Measurements from ENCODE around the gene SLC39A11.
A peak's percentile ranks its signal among the peaks of the same experiment; 100 is the strongest.

Gene SLC39A11

GRCh38 chr17:72661945-72662826, 430.3 kb downstream of the SLC39A11 start:
- no peak overlapping the region for H3K4me3 ChIP-seq (ENCODE audit: low read depth, low read length)
- H3K9ac ChIP-seq (ENCODE audit: low read depth, low read length) = no peak overlapping the region
- no peaks in the 10 kb centered on the region for H3K9me3 ChIP-seq (ENCODE audit: control insufficient read depth, insufficient read depth, low read length)

GRCh38 chr17:72661116-72661944, 431.2 kb downstream of the SLC39A11 start:
- H3K4me1 ChIP-seq (ENCODE audit: control insufficient read depth, insufficient read depth, low read length) = peaks cover 18% of the 10 kb centered on the region
- H3K9ac ChIP-seq (ENCODE audit: low read depth, low read length) = peak overlapping the region; percentile 20; the same call in 1 of the 2 replicates
- no peak overlapping the region for H3K4me3 ChIP-seq (ENCODE audit: low read depth, low read length)
- H3K27me3 ChIP-seq (ENCODE audit: control insufficient read depth, insufficient read depth, low read length) = no peaks in the 10 kb centered on the region
- H3K9me3 ChIP-seq (ENCODE audit: control insufficient read depth, insufficient read depth, low read length) = no peaks in the 10 kb centered on the region
- peak overlapping the region; percentile 69 for H3K27ac ChIP-seq (ENCODE audit: low read depth, low read length)
- no peaks in the 10 kb centered on the region for H3K36me3 ChIP-seq (ENCODE audit: control insufficient read depth, insufficient read depth, low read length)

More at GRCh38 chr17:72661945-72662826, 430.3 kb downstream of the SLC39A11 start:
- no peaks in the 10 kb centered on the region for H3K27me3 ChIP-seq (ENCODE audit: control insufficient read depth, insufficient read depth, low read length)
- H3K36me3 ChIP-seq (ENCODE audit: control insufficient read depth, insufficient read depth, low read length) = no peaks in the 10 kb centered on the region
- H3K4me1 ChIP-seq (ENCODE audit: control insufficient read depth, insufficient read depth, low read length) = peaks cover 26% of the 10 kb centered on the region
- peak overlapping the region; percentile 62 for H3K27ac ChIP-seq (ENCODE audit: low read depth, low read length)

GRCh38 chr17:72660274-72661115, 432.0 kb downstream of the SLC39A11 start:
- Histone ChIP-seq H3K36me3 (ENCODE audit: control insufficient read depth, insufficient read depth, low read length) (no peaks in the 10 kb centered on the region), H3K9me3 (ENCODE audit: control insufficient read depth, insufficient read depth, low read length) (no peaks in the 10 kb centered on the region), H3K27ac (ENCODE audit: low read depth, low read length) (peak overlapping the region; percentile 69), H3K27me3 (ENCODE audit: control insufficient read depth, insufficient read depth, low read length) (no peaks in the 10 kb centered on the region), H3K9ac (ENCODE audit: low read depth, low read length) (no peak overlapping the region), H3K4me3 (ENCODE audit: low read depth, low read length) (no peak overlapping the region), H3K4me1 (ENCODE audit: control insufficient read depth, insufficient read depth, low read length) (peaks cover 14% of the 10 kb centered on the region)

- H3K9ac ChIP-seq (ENCODE audit: low read depth, low read length) = no peak overlapping the region
- H3K9me3 ChIP-seq (ENCODE audit: control insufficient read depth, insufficient read depth, low read length) = no peaks in the 10 kb centered on the region
- no peak overlapping the region for H3K27ac ChIP-seq (ENCODE audit: low read depth, low read length)
Measured at GRCh38 chr17:72659811-72660210, 432.7 kb downstream of the SLC39A11 start.

GRCh38 chr17:72658675-72659074, 433.8 kb downstream of the SLC39A11 start:
- Histone ChIP-seq H3K9ac (ENCODE audit: low read depth, low read length) (no peak overlapping the region), H3K4me1 (ENCODE audit: control insufficient read depth, insufficient read depth, low read length) (peaks cover 14% of the 10 kb centered on the region), H3K27ac (ENCODE audit: low read depth, low read length) (no peak overlapping the region), H3K36me3 (ENCODE audit: control insufficient read depth, insufficient read depth, low read length) (no peaks in the 10 kb centered on the region), H3K27me3 (ENCODE audit: control insufficient read depth, insufficient read depth, low read length) (no peaks in the 10 kb centered on the region), H3K4me3 (ENCODE audit: low read depth, low read length) (no peak overlapping the region), H3K9me3 (ENCODE audit: control insufficient read depth, insufficient read depth, low read length) (no peaks in the 10 kb centered on the region)

More at GRCh38 chr17:72659811-72660210, 432.7 kb downstream of the SLC39A11 start:
- Histone ChIP-seq H3K36me3 (ENCODE audit: control insufficient read depth, insufficient read depth, low read length) (no peaks in the 10 kb centered on the region), H3K4me3 (ENCODE audit: low read depth, low read length) (no peak overlapping the region), H3K27me3 (ENCODE audit: control insufficient read depth, insufficient read depth, low read length) (no peaks in the 10 kb centered on the region), H3K4me1 (ENCODE audit: control insufficient read depth, insufficient read depth, low read length) (peaks cover 14% of the 10 kb centered on the region)

GRCh38 chr17:72657467-72658317, 434.8 kb downstream of the SLC39A11 start:
- no peak overlapping the region for H3K27ac ChIP-seq (ENCODE audit: low read depth, low read length)

GRCh38 chr17:72656130-72656763, 436.2 kb downstream of the SLC39A11 start:
- Histone ChIP-seq H3K4me1 (ENCODE audit: control insufficient read depth, insufficient read depth, low read length) (peaks cover 8% of the 10 kb centered on the region; the same call in 1 of the 2 replicates), H3K9me3 (ENCODE audit: control insufficient read depth, insufficient read depth, low read length) (no peaks in the 10 kb centered on the region), H3K27me3 (ENCODE audit: control insufficient read depth, insufficient read depth, low read length) (no peaks in the 10 kb centered on the region), H3K36me3 (ENCODE audit: control insufficient read depth, insufficient read depth, low read length) (no peaks in the 10 kb centered on the region), H3K4me3 (ENCODE audit: low read depth, low read length) (no peak overlapping the region), H3K27ac (ENCODE audit: low read depth, low read length) (no peak overlapping the region), H3K9ac (ENCODE audit: low read depth, low read length) (no peak overlapping the region)

More at GRCh38 chr17:72657467-72658317, 434.8 kb downstream of the SLC39A11 start:
- Histone ChIP-seq H3K27me3 (ENCODE audit: control insufficient read depth, insufficient read depth, low read length) (no peaks in the 10 kb centered on the region), H3K36me3 (ENCODE audit: control insufficient read depth, insufficient read depth, low read length) (no peaks in the 10 kb centered on the region), H3K4me1 (ENCODE audit: control insufficient read depth, insufficient read depth, low read length) (peaks cover 14% of the 10 kb centered on the region), H3K9me3 (ENCODE audit: control insufficient read depth, insufficient read depth, low read length) (no peaks in the 10 kb centered on the region), H3K9ac (ENCODE audit: low read depth, low read length) (no peak overlapping the region), H3K4me3 (ENCODE audit: low read depth, low read length) (no peak overlapping the region)

GRCh38 chr17:72654706-72655105, 437.8 kb downstream of the SLC39A11 start:
- Histone ChIP-seq H3K9me3 (ENCODE audit: control insufficient read depth, insufficient read depth, low read length) (no peaks in the 10 kb centered on the region), H3K27me3 (ENCODE audit: control insufficient read depth, insufficient read depth, low read length) (no peaks in the 10 kb centered on the region), H3K9ac (ENCODE audit: low read depth, low read length) (no peak overlapping the region), H3K27ac (ENCODE audit: low read depth, low read length) (no peak overlapping the region), H3K4me3 (ENCODE audit: low read depth, low read length) (no peak overlapping the region), H3K4me1 (ENCODE audit: control insufficient read depth, insufficient read depth, low read length) (peaks cover 3% of the 10 kb centered on the region; the same call in 1 of the 2 replicates), H3K36me3 (ENCODE audit: control insufficient read depth, insufficient read depth, low read length) (no peaks in the 10 kb centered on the region)

- H3K9ac ChIP-seq (ENCODE audit: low read depth, low read length) = no peak overlapping the region
- H3K4me1 ChIP-seq (ENCODE audit: control insufficient read depth, insufficient read depth, low read length) = no peaks in the 10 kb centered on the region
- H3K27ac ChIP-seq (ENCODE audit: low read depth, low read length) = no peak overlapping the region
- H3K4me3 ChIP-seq (ENCODE audit: low read depth, low read length) = no peak overlapping the region
- H3K9me3 ChIP-seq (ENCODE audit: control insufficient read depth, insufficient read depth, low read length) = no peaks in the 10 kb centered on the region
- H3K27me3 ChIP-seq (ENCODE audit: control insufficient read depth, insufficient read depth, low read length) = no peaks in the 10 kb centered on the region
- no peaks in the 10 kb centered on the region for H3K36me3 ChIP-seq (ENCODE audit: control insufficient read depth, insufficient read depth, low read length)
Measured at GRCh38 chr17:72651988-72652387, 440.5 kb downstream of the SLC39A11 start.

Data from HUES48 (cell line).